A172 (cell line): Measurements from ENCODE around the gene GIPC3. TPM values are rescaled to one million over a fixed set of nuclear protein-coding genes. Genes with fewer than 3 reads are reported as not detected.
"Not testable (repeated sequence)": the region's sequence is repeated elsewhere in the genome, so short reads cannot be mapped to it uniquely, and the experiment has no call there.

Experiments
- DNase-seq: peaks from one replicate; pipeline ENCODE4 v3.0.0-alpha.2; 2015; ENCODE audit warnings: low spot score
- total RNA-seq: library from RNA; depleted of rRNA; stranded (reverse); fragments of >200 nt; shearing (Covaris generic); gene quantifications from 2 replicates; pipeline ENCODE4 v1.2.3, GENCODE V29; 2014

Gene GIPC3
- total RNA-seq, 1 experiment from 2014 or later: not detected

- no peak for DNase-seq
These were observed 34.1 kb upstream of the GIPC3 start for GRCh38 chr19:3550947-3551791.

GRCh38 chr19:3551792-3552095, 33.5 kb upstream of the GIPC3 start:
- no peak for DNase-seq

GRCh38 chr19:3554254-3555083, 30.8 kb upstream of the GIPC3 start:
- no peak for DNase-seq

DNA sequence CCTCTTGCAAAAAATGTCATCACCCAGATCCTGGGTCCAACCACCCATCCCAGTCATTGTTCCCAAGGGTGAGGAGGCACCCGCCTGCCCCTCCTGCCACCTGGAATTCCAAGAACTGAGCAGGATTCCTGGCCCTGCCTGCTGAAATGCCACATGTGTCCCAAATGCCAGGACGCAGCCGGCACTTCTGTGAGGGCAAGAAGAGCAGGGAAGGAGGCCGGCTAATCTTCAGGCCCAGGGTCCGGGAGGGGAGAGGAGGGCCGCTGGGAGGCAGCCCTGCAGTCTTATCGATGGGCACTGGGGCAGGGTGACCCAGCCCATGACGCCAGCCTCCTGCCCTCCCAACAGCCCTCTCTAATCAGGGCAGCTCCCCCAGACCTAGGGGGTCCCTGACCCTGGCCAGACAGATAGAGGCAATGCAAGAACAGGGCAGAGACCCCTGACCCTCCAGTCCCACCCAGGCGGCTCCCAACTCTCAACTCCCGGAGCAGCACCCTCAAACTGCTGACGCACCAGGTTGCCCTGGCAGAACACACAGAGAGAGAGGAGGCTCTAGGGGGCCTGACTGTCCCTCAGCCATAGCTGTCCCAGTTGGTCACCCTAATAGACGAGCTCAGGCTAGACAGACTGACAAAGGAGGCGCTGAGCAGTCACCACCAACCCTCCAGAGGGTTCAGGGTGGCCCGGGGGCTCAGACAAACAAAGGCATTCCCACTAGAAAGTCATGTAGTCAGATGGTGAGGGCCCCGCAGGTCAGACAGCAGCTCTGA, 29.4 kb upstream of the GIPC3 start:
- no peak for DNase-seq

- no peak for DNase-seq
These were observed 28.8 kb upstream of the GIPC3 start for GRCh38 chr19:3556423-3556977.

- DNase-seq: no peak
These were observed 28.3 kb upstream of the GIPC3 start for GRCh38 chr19:3556978-3557460.

- peak; percentile 87 for DNase-seq
These were observed 27.6 kb upstream of the GIPC3 start, which contains the start of gene MFSD12 for GRCh38 chr19:3557461-3558248. Gene MFSD12, minus strand, starts transcription at chr19:3557586. Its CDS starts 183 bp downstream, at chr19:3557403.

GRCh38 chr19:3563709-3564524, 21.4 kb upstream of the GIPC3 start:
- DNase-seq: no peak

- peak; percentile 96 for DNase-seq
These were observed 20.1 kb upstream of the GIPC3 start for GRCh38 chr19:3565139-3565538.

DNA sequence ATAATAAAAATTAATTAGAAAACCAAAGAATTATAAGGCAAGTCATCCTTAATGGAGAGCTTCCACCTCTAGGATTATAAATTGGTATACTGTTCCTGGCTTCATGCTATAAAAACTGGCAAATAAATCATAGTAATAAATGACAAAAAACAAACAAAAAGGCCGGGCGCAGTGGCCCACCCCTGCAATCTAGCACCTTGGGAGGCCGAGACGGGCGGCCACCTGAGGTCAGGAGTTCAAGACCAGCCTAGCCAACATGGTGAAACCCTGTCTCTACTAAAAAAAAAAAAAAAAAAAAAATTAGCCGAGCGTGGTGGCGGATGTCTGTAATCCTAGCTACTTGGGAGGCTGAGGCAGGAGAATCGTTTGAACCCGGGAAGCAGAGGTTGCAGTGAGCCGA, 15.2 kb upstream of the GIPC3 start:
- DNase-seq: not testable (repeated sequence)

GRCh38 chr19:3570606-3571011, 14.7 kb upstream of the GIPC3 start:
- DNase-seq: no peak

- DNase-seq: peak; percentile 99
These were observed 13.0 kb upstream of the GIPC3 start for GRCh38 chr19:3572132-3572854.

- no peak for DNase-seq
These were observed 12.5 kb upstream of the GIPC3 start, which contains the start of gene HMG20B for GRCh38 chr19:3572855-3573161. Gene HMG20B, plus strand, starts transcription at chr19:3572944. Its CDS starts 366 bp downstream, at chr19:3573310.

DNA sequence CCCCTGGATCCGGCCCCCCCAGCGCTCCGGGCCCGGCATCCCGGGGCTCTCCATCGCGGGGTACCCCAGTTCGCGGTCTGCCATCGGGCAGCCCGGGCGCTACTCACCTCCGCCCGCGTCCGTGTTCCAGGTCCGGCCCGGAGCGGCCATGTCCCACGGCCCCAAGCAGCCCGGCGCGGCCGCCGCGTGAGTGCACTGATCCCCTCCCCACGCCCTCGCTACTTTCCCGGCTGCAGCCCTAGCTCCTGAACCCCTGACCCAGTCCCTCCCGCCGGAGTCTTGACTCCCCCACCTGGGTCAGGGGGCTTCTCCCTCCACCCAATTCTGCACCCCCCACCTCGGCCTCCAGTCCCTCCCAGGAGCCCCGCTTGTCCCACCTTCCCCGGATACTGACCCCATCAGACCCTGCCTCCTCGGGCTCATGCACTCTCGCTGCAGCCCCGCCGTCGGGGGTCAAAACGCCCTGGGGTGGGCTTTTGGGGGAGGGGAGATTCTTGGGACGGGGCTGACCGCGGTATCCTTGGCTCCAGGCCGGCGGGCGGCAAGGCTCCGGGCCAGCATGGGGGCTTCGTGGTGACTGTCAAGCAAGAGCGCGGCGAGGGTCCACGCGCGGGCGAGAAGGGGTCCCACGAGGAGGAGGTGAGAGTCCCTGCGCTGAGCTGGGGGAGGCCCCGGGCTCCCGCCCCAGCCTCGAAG, 12.0 kb upstream of the GIPC3 start:
- no peak for DNase-seq

GRCh38 chr19:3573858-3574637, 11.2 kb upstream of the GIPC3 start:
- peak; percentile 96 for DNase-seq

GRCh38 chr19:3575260-3575741, 10.0 kb upstream of the GIPC3 start:
- no peak for DNase-seq

- DNase-seq: no peak
These were observed 9.2 kb upstream of the GIPC3 start for GRCh38 chr19:3575949-3576673.
